ENCODE results near the gene OBSCN.

OBSCN gene

GRCh38 chr1:228314658-228315483 lies 107.0 kb downstream of the OBSCN start:
- H3K27ac ChIP-seq (replicated peaks): no peak overlapping the region
- H3K4me3 ChIP-seq (replicated peaks; ENCODE audit: insufficient read depth, low read length): no peak overlapping the region
- DNase-seq (ENCODE audit: low read depth in 1 of 2, low spot score in 1 of 2): no peak
- no peak for TF ChIP-seq REST (IDR thresholded peaks at IDR 0.05; ENCODE audit: insufficient replicate concordance, low read depth)
- no peak for TF ChIP-seq POLR2AphosphoS5 (IDR thresholded peaks at IDR 0.05; ENCODE audit: low read depth)
- TF ChIP-seq, protein P1, sequence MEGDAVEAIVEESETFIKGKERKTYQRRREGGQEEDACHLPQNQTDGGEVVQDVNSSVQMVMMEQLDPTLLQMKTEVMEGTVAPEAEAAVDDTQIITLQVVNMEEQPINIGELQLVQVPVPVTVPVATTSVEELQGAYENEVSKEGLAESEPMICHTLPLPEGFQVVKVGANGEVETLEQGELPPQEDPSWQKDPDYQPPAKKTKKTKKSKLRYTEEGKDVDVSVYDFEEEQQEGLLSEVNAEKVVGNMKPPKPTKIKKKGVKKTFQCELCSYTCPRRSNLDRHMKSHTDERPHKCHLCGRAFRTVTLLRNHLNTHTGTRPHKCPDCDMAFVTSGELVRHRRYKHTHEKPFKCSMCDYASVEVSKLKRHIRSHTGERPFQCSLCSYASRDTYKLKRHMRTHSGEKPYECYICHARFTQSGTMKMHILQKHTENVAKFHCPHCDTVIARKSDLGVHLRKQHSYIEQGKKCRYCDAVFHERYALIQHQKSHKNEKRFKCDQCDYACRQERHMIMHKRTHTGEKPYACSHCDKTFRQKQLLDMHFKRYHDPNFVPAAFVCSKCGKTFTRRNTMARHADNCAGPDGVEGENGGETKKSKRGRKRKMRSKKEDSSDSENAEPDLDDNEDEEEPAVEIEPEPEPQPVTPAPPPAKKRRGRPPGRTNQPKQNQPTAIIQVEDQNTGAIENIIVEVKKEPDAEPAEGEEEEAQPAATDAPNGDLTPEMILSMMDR (IDR thresholded peaks at IDR 0.05; ENCODE audit: insufficient read depth, low read length): no peak
- no peak for TF ChIP-seq GABPA (IDR thresholded peaks at IDR 0.05; ENCODE audit: low read depth)
- no peak for TF ChIP-seq SPI1 (IDR thresholded peaks at IDR 0.05; ENCODE audit: borderline replicate concordance, low read depth)
- no peaks in the 10 kb centered on the region for H3K27me3 ChIP-seq (ENCODE audit: insufficient read depth, poor library complexity, severe bottlenecking)

DNA sequence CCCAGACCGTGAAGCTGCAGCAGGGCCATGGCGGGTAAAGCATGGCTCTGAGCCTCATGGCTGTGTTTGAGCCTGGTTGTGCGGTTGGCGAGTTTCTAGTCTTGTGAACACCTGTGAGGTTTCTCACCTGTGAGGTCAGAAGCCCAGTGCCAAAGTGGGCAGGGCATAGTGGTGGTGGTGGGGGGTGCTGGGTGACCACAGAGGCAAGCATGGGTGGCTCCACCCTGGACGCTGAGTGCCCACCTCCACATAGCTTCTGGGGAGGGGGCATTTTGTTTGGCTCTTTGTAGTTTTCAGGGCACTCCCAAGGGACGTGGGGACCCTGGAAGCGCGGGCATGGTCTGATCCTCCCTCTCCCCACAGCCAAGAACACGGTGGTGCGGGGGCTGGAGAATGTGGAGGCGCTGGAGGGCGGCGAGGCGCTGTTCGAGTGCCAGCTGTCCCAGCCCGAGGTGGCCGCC lies 107.7 kb downstream of the OBSCN start:
- no peak overlapping the region for H3K4me3 ChIP-seq (replicated peaks; ENCODE audit: insufficient read depth, low read length)
- no peak for TF ChIP-seq REST (IDR thresholded peaks at IDR 0.05; ENCODE audit: insufficient replicate concordance, low read depth)
- no peak for TF ChIP-seq SPI1 (IDR thresholded peaks at IDR 0.05; ENCODE audit: borderline replicate concordance, low read depth)
- TF ChIP-seq, protein P1 (IDR thresholded peaks at IDR 0.05; ENCODE audit: insufficient read depth, low read length): no peak
- TF ChIP-seq GABPA (IDR thresholded peaks at IDR 0.05; ENCODE audit: low read depth): no peak
- TF ChIP-seq POLR2AphosphoS5 (IDR thresholded peaks at IDR 0.05; ENCODE audit: low read depth): no peak
- H3K27me3 ChIP-seq (ENCODE audit: insufficient read depth, poor library complexity, severe bottlenecking): no peaks in the 10 kb centered on the region
- H3K27ac ChIP-seq (replicated peaks): no peak overlapping the region
- no peak for DNase-seq (ENCODE audit: low read depth in 1 of 2, low spot score in 1 of 2)

GRCh38 chr1:228315945-228316588 lies 108.2 kb downstream of the OBSCN start:
- DNase-seq (ENCODE audit: low read depth in 1 of 2, low spot score in 1 of 2): no peak
- H3K4me3 ChIP-seq (replicated peaks; ENCODE audit: insufficient read depth, low read length): no peak overlapping the region
- H3K27ac ChIP-seq (replicated peaks): no peak overlapping the region
- TF ChIP-seq SPI1 (IDR thresholded peaks at IDR 0.05; ENCODE audit: borderline replicate concordance, low read depth) (no peak), GABPA (IDR thresholded peaks at IDR 0.05; ENCODE audit: low read depth) (no peak), REST (IDR thresholded peaks at IDR 0.05; ENCODE audit: insufficient replicate concordance, low read depth) (no peak), POLR2AphosphoS5 (IDR thresholded peaks at IDR 0.05; ENCODE audit: low read depth) (no peak)
- TF ChIP-seq, protein P1 (IDR thresholded peaks at IDR 0.05; ENCODE audit: insufficient read depth, low read length): no peak
- no peaks in the 10 kb centered on the region for H3K27me3 ChIP-seq (ENCODE audit: insufficient read depth, poor library complexity, severe bottlenecking)

Data from HL-60 (cell line).